Smooth muscle cell (in vitro differentiated cells): ENCODE results near the gene SMIM28. TPM values are rescaled to one million over a fixed set of nuclear protein-coding genes. Genes with fewer than 3 reads are reported as not detected.
A peak's percentile ranks its signal among the peaks of the same experiment; 100 is the strongest.

Experiments
- DNase-seq: peaks from one replicate; lab custom pipeline; 2025; ENCODE audit not compliant: unreplicated experiment; lab: John Stamatoyannopoulos, UW
- H2AFZ ChIP-seq: fragments of 200-600 bp; sonication (generic); 2 replicates; pipeline ENCODE4 v1.6.0; 2016; ENCODE audit warnings: antibody characterized with exemption, low read depth, mild to moderate bottlenecking
- H3F3A ChIP-seq: fragments of 200-600 bp; sonication (generic); 2 replicates; pipeline ENCODE4 v1.6.0; 2017; ENCODE audit warnings: antibody characterized with exemption, low read depth
- H3K27ac ChIP-seq: fragments of 200-600 bp; sonication (generic); 2 replicates; pipeline ENCODE4 v1.5.1; 2016; ENCODE audit warnings: low read depth, mild to moderate bottlenecking
- H3K27me3 ChIP-seq: fragments of 200-600 bp; sonication (generic); 2 replicates; pipeline ENCODE4 v1.6.1; 2016; ENCODE audit warnings: low read depth, mild to moderate bottlenecking
- H3K36me3 ChIP-seq: fragments of 200-600 bp; sonication (generic); 2 replicates; pipeline ENCODE4 v1.5.1; 2016; ENCODE audit warnings: low read depth
- H3K4me1 ChIP-seq: fragments of 200-600 bp; sonication (generic); 2 replicates; pipeline ENCODE4 v1.5.1; 2016; ENCODE audit warnings: low read depth
- H3K4me2 ChIP-seq: fragments of 200-600 bp; sonication (generic); 2 replicates; pipeline ENCODE4 v1.6.0; 2016; ENCODE audit warnings: mild to moderate bottlenecking
- H3K4me3 ChIP-seq: fragments of 200-600 bp; sonication (generic); 2 replicates; pipeline ENCODE4 v1.5.1; 2016; ENCODE audit warnings: mild to moderate bottlenecking
- H3K79me2 ChIP-seq: fragments of 200-600 bp; sonication (generic); 2 replicates; pipeline ENCODE4 v1.6.0; 2016; ENCODE audit warnings: low read depth, mild to moderate bottlenecking
- H3K9ac ChIP-seq: fragments of 200-600 bp; sonication (generic); 2 replicates; pipeline ENCODE4 v1.6.0; 2016; ENCODE audit warnings: low read depth
- H3K9me3 ChIP-seq: fragments of 200-600 bp; sonication (generic); replicated peaks from 2 replicates; pipeline ENCODE4 v1.5.1; 2016; ENCODE audit warnings: low read depth
- H4K20me1 ChIP-seq: fragments of 200-600 bp; sonication (generic); 2 replicates; pipeline ENCODE4 v1.6.0; 2016; ENCODE audit warnings: low read depth
- WGBS: methylation state at CpG from one replicate; pipeline ENCODE4 v1.1.7; 2016; ENCODE audit warnings: low lambda C conversion rate; 5-methylcytosine and 5-hydroxymethylcytosine counted together
- polyA plus RNA-seq: library from polyadenylated mRNA; unstranded; fragments of >200 nt; fragmentation: Nextera tagmentation; extraction: Ambion mirVana; gene quantifications from 2 replicates; pipeline ENCODE4 v1.2.1, GENCODE V29; 2016
- total RNA-seq: library from RNA; depleted of rRNA; stranded (reverse); fragments of >200 nt; gene quantifications from 2 replicates; pipeline ENCODE4 v1.2.3, GENCODE V29; 2014
- TF ChIP-seq, protein P1 (sequence below): fragments of 200-600 bp; sonication (generic); IDR thresholded peaks from 2 replicates; pipeline ENCODE4 v1.5.1; 2017; ENCODE audit warnings: borderline replicate concordance, mild to moderate bottlenecking, antibody characterized with exemption; ENCODE audit not compliant: insufficient read depth, poor library complexity, severe bottlenecking

The SMIM28 gene
- total and polyA plus RNA-seq, 2 experiments from 2014 or later: not detected

DNA sequence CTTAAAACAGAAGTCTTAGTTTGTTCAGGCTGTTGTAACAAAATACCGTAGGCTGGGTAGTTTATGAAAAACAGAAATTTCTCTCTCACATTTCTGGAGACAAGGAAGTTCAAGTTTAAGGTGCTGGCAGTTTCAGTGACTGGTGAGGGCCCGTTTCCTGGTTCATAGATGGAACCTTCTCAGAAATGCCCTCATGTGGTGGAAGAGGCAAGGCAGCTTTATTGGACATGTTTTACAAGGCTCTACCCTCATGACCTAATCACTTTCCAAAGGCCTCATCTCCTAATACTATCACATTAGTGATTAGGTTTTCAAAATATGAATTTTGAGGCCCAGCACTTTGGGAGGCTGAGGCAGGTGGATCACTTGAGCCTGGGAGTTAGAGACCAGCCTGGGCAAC, 28.7 kb downstream of the SMIM28 start:
- TF ChIP-seq, protein P1, sequence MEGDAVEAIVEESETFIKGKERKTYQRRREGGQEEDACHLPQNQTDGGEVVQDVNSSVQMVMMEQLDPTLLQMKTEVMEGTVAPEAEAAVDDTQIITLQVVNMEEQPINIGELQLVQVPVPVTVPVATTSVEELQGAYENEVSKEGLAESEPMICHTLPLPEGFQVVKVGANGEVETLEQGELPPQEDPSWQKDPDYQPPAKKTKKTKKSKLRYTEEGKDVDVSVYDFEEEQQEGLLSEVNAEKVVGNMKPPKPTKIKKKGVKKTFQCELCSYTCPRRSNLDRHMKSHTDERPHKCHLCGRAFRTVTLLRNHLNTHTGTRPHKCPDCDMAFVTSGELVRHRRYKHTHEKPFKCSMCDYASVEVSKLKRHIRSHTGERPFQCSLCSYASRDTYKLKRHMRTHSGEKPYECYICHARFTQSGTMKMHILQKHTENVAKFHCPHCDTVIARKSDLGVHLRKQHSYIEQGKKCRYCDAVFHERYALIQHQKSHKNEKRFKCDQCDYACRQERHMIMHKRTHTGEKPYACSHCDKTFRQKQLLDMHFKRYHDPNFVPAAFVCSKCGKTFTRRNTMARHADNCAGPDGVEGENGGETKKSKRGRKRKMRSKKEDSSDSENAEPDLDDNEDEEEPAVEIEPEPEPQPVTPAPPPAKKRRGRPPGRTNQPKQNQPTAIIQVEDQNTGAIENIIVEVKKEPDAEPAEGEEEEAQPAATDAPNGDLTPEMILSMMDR: no peak
- Histone ChIP-seq H2AFZ (no peak overlapping the region), H4K20me1 (no peaks in the 10 kb centered on the region), H3K4me2 (no peak overlapping the region), H3K9ac (no peak overlapping the region), H3K27ac (no peak overlapping the region), H3K9me3 (no peaks in the 10 kb centered on the region), H3K79me2 (no peaks in the 10 kb centered on the region), H3K27me3 (no peaks in the 10 kb centered on the region), H3K4me3 (no peak overlapping the region), H3K4me1 (peaks cover 4% of the 10 kb centered on the region), H3K36me3 (no peaks in the 10 kb centered on the region), H3F3A (no peaks in the 10 kb centered on the region)
- WGBS: 88% methylated on average over 2 of the region's 2 CpGs
- DNase-seq: no peak

- H3F3A ChIP-seq: no peaks in the 10 kb centered on the region
- H2AFZ ChIP-seq: no peak overlapping the region
- H3K27me3 ChIP-seq: no peaks in the 10 kb centered on the region
- WGBS: 87% methylated on average over 8 of the region's 8 CpGs
- TF ChIP-seq, protein P1: no peak
- peaks cover 6% of the 10 kb centered on the region for H3K36me3 ChIP-seq
- H3K4me2 ChIP-seq: no peak overlapping the region
- H4K20me1 ChIP-seq: no peaks in the 10 kb centered on the region
- no peaks in the 10 kb centered on the region for H3K9me3 ChIP-seq
- peaks cover 1% of the 10 kb centered on the region for H3K4me1 ChIP-seq
- H3K9ac ChIP-seq: no peak overlapping the region
- H3K79me2 ChIP-seq: no peaks in the 10 kb centered on the region
- DNase-seq: no peak
- no peak overlapping the region for H3K4me3 ChIP-seq
- peak overlapping the region; percentile 60 for H3K27ac ChIP-seq
These were observed 32.5 kb downstream of the SMIM28 start for GRCh38 chr6:138410048-138410735.

- Histone ChIP-seq H3K4me1 (no peaks in the 10 kb centered on the region), H3K36me3 (peaks cover 6% of the 10 kb centered on the region), H3K9me3 (no peaks in the 10 kb centered on the region), H3K4me3 (no peak overlapping the region), H3F3A (no peaks in the 10 kb centered on the region), H2AFZ (no peak overlapping the region), H3K9ac (peak overlapping the region; percentile 40), H3K4me2 (no peak overlapping the region), H3K27me3 (no peaks in the 10 kb centered on the region), H3K79me2 (no peaks in the 10 kb centered on the region), H4K20me1 (no peaks in the 10 kb centered on the region), H3K27ac (peak overlapping the region; percentile 80)
- 86% methylated on average over 6 of the region's 6 CpGs for WGBS
- DNase-seq: no peak
- TF ChIP-seq, protein P1: no peak
These were observed 33.5 kb downstream of the SMIM28 start for GRCh38 chr6:138410972-138411880.
